ENCODE measurements around the gene EFNA4.

EFNA4 gene

DNA sequence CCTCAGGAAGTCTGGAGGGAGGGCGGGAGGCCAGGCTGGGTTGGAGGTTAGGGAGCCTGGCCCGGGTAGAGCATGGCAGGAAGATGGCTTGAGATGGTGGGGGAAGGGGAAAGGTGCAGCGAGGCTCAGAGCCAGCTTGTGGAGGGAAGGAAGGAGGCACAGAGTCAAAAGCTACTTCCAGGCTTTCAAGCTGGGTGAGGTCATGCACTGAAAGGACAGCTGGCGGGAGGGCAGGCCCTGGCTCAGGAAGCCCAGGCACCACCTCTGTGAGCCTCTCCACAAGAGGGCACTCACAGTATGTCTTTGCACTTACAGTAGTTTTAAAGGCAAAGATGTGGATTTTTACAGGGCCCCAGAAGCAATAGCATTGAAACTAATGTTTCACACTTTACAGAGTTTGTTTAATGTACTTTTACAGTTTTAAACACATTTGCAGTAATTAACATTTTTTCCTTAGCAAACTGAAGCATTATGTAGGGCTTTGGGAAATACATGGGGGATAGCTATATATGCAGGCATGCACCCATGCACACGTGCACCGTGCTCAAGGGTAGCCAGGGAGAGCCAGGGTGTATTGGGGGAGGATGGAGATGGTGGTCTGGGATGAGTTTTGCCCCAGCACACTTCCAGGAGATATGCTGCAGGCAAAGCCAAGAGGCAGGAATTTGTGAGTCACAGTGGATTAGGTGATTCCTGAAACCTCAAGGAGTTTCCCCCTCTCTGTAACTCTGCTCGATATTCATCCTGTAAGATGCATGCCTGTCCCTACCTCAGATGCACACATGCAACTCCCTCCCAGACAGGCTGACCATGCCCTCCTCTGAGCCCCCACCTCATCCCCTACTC lies 18.5 kb upstream of the EFNA4 start (continued):
- peak; percentile 43; the same call in 1 of the 2 replicates for TF ChIP-seq KLF8 (tag by site-specific recombination; IDR thresholded peaks at IDR 0.05)
- TF ChIP-seq, protein P1, sequence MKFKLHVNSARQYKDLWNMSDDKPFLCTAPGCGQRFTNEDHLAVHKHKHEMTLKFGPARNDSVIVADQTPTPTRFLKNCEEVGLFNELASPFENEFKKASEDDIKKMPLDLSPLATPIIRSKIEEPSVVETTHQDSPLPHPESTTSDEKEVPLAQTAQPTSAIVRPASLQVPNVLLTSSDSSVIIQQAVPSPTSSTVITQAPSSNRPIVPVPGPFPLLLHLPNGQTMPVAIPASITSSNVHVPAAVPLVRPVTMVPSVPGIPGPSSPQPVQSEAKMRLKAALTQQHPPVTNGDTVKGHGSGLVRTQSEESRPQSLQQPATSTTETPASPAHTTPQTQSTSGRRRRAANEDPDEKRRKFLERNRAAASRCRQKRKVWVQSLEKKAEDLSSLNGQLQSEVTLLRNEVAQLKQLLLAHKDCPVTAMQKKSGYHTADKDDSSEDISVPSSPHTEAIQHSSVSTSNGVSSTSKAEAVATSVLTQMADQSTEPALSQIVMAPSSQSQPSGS (tag by site-specific recombination; IDR thresholded peaks at IDR 0.05; ENCODE audit: low read depth): peak; percentile 70; the same call in 1 of the 2 replicates
- no peak for TF ChIP-seq ZNF549 (tag by site-specific recombination; IDR thresholded peaks at IDR 0.05)
- no peak for TF ChIP-seq ZNF660 (tag by site-specific recombination; IDR thresholded peaks at IDR 0.05)
- peak; percentile 78; the same call in 1 of the 2 replicates for TF ChIP-seq ZNF366 (tag by site-specific recombination; conservative IDR thresholded peaks at IDR 0.05)
- no peak for TF ChIP-seq ZNF175 (tag by site-specific recombination; IDR thresholded peaks at IDR 0.05)
- TF ChIP-seq ZNF398 (tag by site-specific recombination; IDR thresholded peaks at IDR 0.05): peak; percentile 72
- 0 out of 2 replicates have a peak, but pooled peaks have one; percentile 15 for TF ChIP-seq PRDM1 (tag by site-specific recombination; IDR thresholded peaks at IDR 0.05)
- TF ChIP-seq ZBTB48 (tag by site-specific recombination; IDR thresholded peaks at IDR 0.05): peak; percentile 77

DNA sequence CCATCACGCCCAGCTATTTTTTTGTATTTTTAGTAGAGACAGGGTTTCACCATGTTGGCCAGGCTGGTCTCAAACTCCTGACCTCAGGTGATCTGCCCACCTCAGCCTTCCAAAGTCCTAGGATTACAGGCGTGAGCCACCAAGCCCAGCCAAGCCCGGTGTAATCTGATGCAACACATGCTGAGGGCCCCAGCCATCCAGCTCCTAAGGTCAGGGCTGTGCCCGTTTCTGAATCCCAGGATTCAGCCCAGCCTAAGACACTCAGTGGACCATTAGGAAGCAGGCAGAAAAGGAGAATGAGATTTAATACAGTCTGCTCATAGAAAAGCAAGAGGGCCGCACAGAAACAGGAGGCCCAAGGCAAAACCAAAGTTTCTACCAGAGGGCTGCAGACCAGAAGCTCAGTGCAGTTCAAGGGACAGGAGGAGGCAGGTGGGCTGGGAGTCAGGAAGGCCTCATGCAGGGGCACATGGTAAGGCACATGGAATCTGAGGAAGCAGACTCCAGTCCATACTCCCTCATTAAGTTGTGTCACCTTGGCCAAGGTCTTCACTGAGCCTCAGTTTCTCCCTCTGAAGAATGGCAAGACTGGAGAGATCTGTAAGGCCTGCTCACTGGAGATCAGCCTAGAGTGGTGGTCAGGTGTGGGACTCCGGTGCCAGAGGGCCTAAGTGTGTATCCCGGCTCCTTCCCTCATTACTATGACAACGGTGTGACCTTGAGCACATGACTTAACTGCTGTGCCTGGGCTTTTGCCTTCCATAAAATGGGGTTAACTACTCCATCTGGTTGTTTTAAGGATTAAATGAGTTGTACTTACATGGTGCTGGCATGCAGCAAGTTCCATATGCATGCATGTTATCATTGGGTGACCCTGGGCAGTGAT lies 14.8 kb upstream of the EFNA4 start:
- H3K4me1 ChIP-seq (ENCODE audit: control insufficient read depth, insufficient read depth, low read length): peaks cover 9% of the 10 kb centered on the region
- no peaks in the 10 kb centered on the region for H3K9me3 ChIP-seq (ENCODE audit: control insufficient read depth, insufficient read depth, low read depth, low read length)
- H3K27ac ChIP-seq (ENCODE audit: extremely low read depth, low read depth, low read length): no peak overlapping the region
- H3K36me3 ChIP-seq (ENCODE audit: control insufficient read depth in 2 of 2, insufficient read depth in 1 of 2, low read length in 2 of 2): peaks cover 0 to 6% of the 10 kb centered on the region in 2 experiments; a peak in 1 of 3 replicates
- H3K4me3 ChIP-seq (ENCODE audit: low read depth, low read length): no peak overlapping the region
- ChIA-PET CTCF (interaction anchor here (0.6 to 9.2 kb wide), 13 partner anchors 10 to 425 kb away, joined by 3 to 94 read pairs (median 4); partner anchors contain the start of gene KRTCAP2), POLR2A (no interaction called here)
- TF ChIP-seq ZNF558 (tag by site-specific recombination; IDR thresholded peaks at IDR 0.05) (no peak), ZBTB8A (tag by site-specific recombination; IDR thresholded peaks at IDR 0.05) (peak; percentile 66), ZNF629 (tag by site-specific recombination; IDR thresholded peaks at IDR 0.05) (no peak), ZFP69B (tag by site-specific recombination; IDR thresholded peaks at IDR 0.05) (no peak), ZNF184 (tag by site-specific recombination; IDR thresholded peaks at IDR 0.05) (no peak), ZNF785 (tag by site-specific recombination; IDR thresholded peaks at IDR 0.05) (no peak), KLF9 (tag by site-specific recombination; IDR thresholded peaks at IDR 0.05; ENCODE audit: low read depth) (no peak), ZNF155 (tag by site-specific recombination; IDR thresholded peaks at IDR 0.05) (no peak), ZNF707 (tag by site-specific recombination; IDR thresholded peaks at IDR 0.05) (no peak), ZFHX2 (tag by site-specific recombination; conservative IDR thresholded peaks at IDR 0.05) (peak; percentile 22; the same call in 1 of the 2 replicates), FEZF1 (tag by site-specific recombination; IDR thresholded peaks at IDR 0.05) (no peak), EGR2 (tag by site-specific recombination; IDR thresholded peaks at IDR 0.05; ENCODE audit: low read depth) (no peak), ZNF596 (tag by site-specific recombination; IDR thresholded peaks at IDR 0.05) (no peak), ZIC2 (tag by site-specific recombination; IDR thresholded peaks at IDR 0.05) (no peak), ZFP41 (tag by site-specific recombination; IDR thresholded peaks at IDR 0.05; ENCODE audit: borderline replicate concordance) (no peak), ZNF654 (tag by site-specific recombination; IDR thresholded peaks at IDR 0.05; ENCODE audit: low read depth) (no peak), ZNF354C (tag by site-specific recombination; IDR thresholded peaks at IDR 0.05; ENCODE audit: borderline replicate concordance, low read depth) (no peak), ZNF747 (tag by site-specific recombination; IDR thresholded peaks at IDR 0.05) (no peak), ZNF292 (tag by site-specific recombination; IDR thresholded peaks at IDR 0.05; ENCODE audit: borderline replicate concordance, low read depth) (no peak), ZNF335 (tag by site-specific recombination; conservative IDR thresholded peaks at IDR 0.05) (peak; percentile 49), ZBTB7A (tag by site-specific recombination; IDR thresholded peaks at IDR 0.05; ENCODE audit: low read depth) (no peak), ZNF121 (tag by site-specific recombination; IDR thresholded peaks at IDR 0.05) (no peak), ZBTB17 (tag by site-specific recombination; IDR thresholded peaks at IDR 0.05) (0 out of 2 replicates have a peak, but pooled peaks have one; percentile 32), ZNF664 (tag by site-specific recombination; IDR thresholded peaks at IDR 0.05) (0 out of 2 replicates have a peak, but pooled peaks have one; percentile 28)
